GM12891 (cell line): ENCODE results near the gene SUN5.
"Not testable (repeated sequence)": the region's sequence is repeated elsewhere in the genome, so short reads cannot be mapped to it uniquely, and the experiment has no call there.

Experiments used
- DNase-seq: peaks from one replicate; pipeline ENCODE4 v3.0.0; 2011; ENCODE audit warnings: low spot score; ENCODE audit not compliant: insufficient read length
- FAIRE-seq: peaks from 2 replicates; lab custom pipeline; 2011; peaks lifted over from hg19 to GRCh38; lab: Jason Lieb, UNC
- PAX5 ChIP-seq: IDR thresholded peaks from 2 replicates; pipeline ENCODE4 v1.6.1; 2011; ENCODE audit warnings: low read length, moderate library complexity, mild to moderate bottlenecking; ENCODE audit not compliant: insufficient read depth, severe bottlenecking
- POLR2A ChIP-seq: IDR thresholded peaks from 2 replicates; pipeline ENCODE4 v1.6.1; 2011; ENCODE audit warnings: low read depth, low read length, control low read depth
- POLR2AphosphoS5 ChIP-seq: IDR thresholded peaks from 2 replicates; pipeline ENCODE4 v1.6.1; 2011; ENCODE audit warnings: low read depth, low read length, control low read depth
- POU2F2 ChIP-seq: IDR thresholded peaks from 2 replicates; pipeline ENCODE4 v1.6.1; 2011; ENCODE audit warnings: low read depth, mild to moderate bottlenecking, control low read depth, low read length, moderate library complexity
- SPI1 ChIP-seq: IDR thresholded peaks from 2 replicates; pipeline ENCODE4 v1.6.1; 2011; ENCODE audit warnings: low read depth, low read length, control low read depth
- TAF1 ChIP-seq: IDR thresholded peaks from 2 replicates; pipeline ENCODE4 v1.6.1; 2011; ENCODE audit warnings: low read depth, low read length, control low read depth

Gene SUN5

GRCh38 chr20:32966881-32967781 lies 37.1 kb downstream of the SUN5 start:
- FAIRE-seq, result peak; percentile 90
- no peak for TF ChIP-seq PAX5
- TF ChIP-seq POLR2AphosphoS5, result no peak
- TF ChIP-seq POLR2A, result no peak
- TF ChIP-seq SPI1, result no peak
- TF ChIP-seq POU2F2, result no peak
- no peak for TF ChIP-seq TAF1
- no peak for DNase-seq

- TF ChIP-seq POLR2A (no peak), POU2F2 (no peak), POLR2AphosphoS5 (no peak), TAF1 (no peak)
- DNase-seq (no peak), FAIRE-seq (no peak)
Observed at GRCh38 chr20:32966382-32966781, 37.9 kb downstream of the SUN5 start.

GRCh38 chr20:32965581-32966373 lies 38.5 kb downstream of the SUN5 start:
- TF ChIP-seq POLR2AphosphoS5, result no peak
- TF ChIP-seq PAX5, result no peak
- no peak for TF ChIP-seq POU2F2
- TF ChIP-seq SPI1, result no peak
- TF ChIP-seq POLR2A, result no peak
- no peak for TF ChIP-seq TAF1
- FAIRE-seq (no peak), DNase-seq (no peak)

- no peak for FAIRE-seq
- DNase-seq, result no peak
- no peak for TF ChIP-seq PAX5
- no peak for TF ChIP-seq POLR2AphosphoS5
- TF ChIP-seq SPI1, result no peak
- TF ChIP-seq POLR2A, result no peak
Observed at GRCh38 chr20:32965115-32965514, 39.1 kb downstream of the SUN5 start.

GRCh38 chr20:32964575-32964974 lies 39.7 kb downstream of the SUN5 start:
- FAIRE-seq, result no peak
- TF ChIP-seq PAX5, result no peak
- TF ChIP-seq POLR2A, result no peak
- TF ChIP-seq TAF1, result no peak
- DNase-seq, result no peak

GRCh38 chr20:32963176-32963575 lies 41.1 kb downstream of the SUN5 start:
- no peak for TF ChIP-seq POLR2A
- TF ChIP-seq POLR2AphosphoS5, result no peak
- no peak for TF ChIP-seq SPI1
- TF ChIP-seq POU2F2, result no peak
- TF ChIP-seq PAX5, result no peak
- TF ChIP-seq TAF1, result no peak
- no peak for DNase-seq
- no peak for FAIRE-seq

GRCh38 chr20:32962646-32963045 lies 41.6 kb downstream of the SUN5 start:
- not testable (repeated sequence) for DNase-seq, FAIRE-seq

- DNase-seq (no peak), FAIRE-seq (no peak)
- TF ChIP-seq SPI1 (no peak), TAF1 (no peak), POU2F2 (no peak), POLR2A (no peak), POLR2AphosphoS5 (no peak), PAX5 (no peak)
Observed at GRCh38 chr20:32962053-32962452, 42.2 kb downstream of the SUN5 start.

GRCh38 chr20:32960849-32961731 lies 43.1 kb downstream of the SUN5 start:
- DNase-seq (no peak), FAIRE-seq (no peak)

More at GRCh38 chr20:32960849-32961731, 43.1 kb downstream of the SUN5 start:
- TF ChIP-seq TAF1 (no peak), POLR2AphosphoS5 (no peak), PAX5 (no peak), SPI1 (no peak), POU2F2 (no peak), POLR2A (no peak)
